ENCODE data around the gene KRT85. TPM values are rescaled to one million over a fixed set of nuclear protein-coding genes. Genes with fewer than 3 reads are reported as not detected.
"Not testable (repeated sequence)": the region's sequence is repeated elsewhere in the genome, so short reads cannot be mapped to it uniquely, and the experiment has no call there.

Gene KRT85
- total RNA-seq, 1 experiment from 2014 or later: not detected

- peak; percentile 95 for DNase-seq (ENCODE audit: low spot score)
Observed at GRCh38 chr12:52327052-52327829, 40.0 kb downstream of the KRT85 start.

GRCh38 chr12:52324153-52324444 lies 43.2 kb downstream of the KRT85 start:
- no peak for DNase-seq (ENCODE audit: low spot score)

GRCh38 chr12:52323416-52324152 lies 43.7 kb downstream of the KRT85 start:
- no peak for DNase-seq (ENCODE audit: low spot score)

- no peak for DNase-seq (ENCODE audit: low spot score)
Observed at GRCh38 chr12:52323001-52323400, 44.3 kb downstream of the KRT85 start.

- DNase-seq (ENCODE audit: low spot score): no peak
Observed at GRCh38 chr12:52322069-52322468, 45.2 kb downstream of the KRT85 start.

GRCh38 chr12:52321418-52321817 lies 45.9 kb downstream of the KRT85 start:
- no peak for DNase-seq (ENCODE audit: low spot score)

DNA sequence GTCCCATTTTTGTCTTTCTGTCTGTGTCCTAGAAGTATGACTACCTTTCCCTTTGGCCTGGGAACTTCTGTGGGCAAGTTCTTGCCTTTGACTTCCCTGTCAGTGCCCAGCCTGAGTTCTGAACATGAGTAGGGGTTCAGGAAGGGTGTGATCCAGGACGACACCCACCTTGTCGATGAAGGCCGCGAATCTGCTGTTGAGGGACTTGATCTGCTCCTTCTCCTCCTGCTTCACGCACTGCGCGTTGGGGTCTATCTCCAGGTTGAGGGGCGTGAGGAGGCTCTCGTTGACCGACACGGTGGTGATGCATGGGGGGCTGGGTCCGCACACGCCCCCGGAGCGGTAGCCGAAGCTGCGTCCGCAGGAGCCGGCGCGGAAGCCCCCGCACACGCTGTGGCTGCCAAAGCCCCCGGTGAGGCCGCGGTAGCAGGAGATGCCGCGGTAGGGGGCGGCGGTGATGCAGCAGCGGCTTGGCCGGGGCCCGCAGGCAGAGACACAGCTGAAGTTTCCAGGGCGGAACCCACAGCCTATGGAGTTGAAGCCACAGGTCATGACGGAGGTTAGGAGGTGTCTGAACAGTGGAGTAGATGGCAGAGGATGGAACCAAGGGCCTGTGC lies 46.4 kb downstream of the KRT85 start, which contains the start of gene KRT83:
KRT83 (minus strand) TSS at position 615 of the 617 bp plus-strand sequence; CDS start at position 552, 63 bp downstream.
- no peak for DNase-seq (ENCODE audit: low spot score)

DNA sequence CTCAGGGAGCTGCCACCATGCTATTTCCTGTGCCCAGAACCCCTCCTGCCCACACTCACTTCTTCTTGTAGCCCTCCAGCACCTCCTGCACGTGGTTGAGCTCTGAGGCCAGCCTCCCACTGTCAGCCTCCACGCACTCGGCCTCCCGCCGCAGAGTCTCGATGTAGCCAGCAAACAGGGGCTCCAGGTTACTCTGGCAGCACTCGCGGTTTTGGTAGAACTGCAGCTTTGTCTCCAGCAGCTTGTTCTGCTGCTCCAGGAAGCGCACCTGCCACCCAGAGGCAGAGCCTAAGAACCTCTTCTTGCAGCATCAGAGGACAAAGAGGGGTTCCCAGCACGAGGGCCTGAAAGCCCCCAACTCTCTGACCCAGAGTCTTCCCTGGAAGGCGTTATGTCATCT lies 48.2 kb downstream of the KRT85 start:
- DNase-seq (ENCODE audit: low spot score): no peak

DNA sequence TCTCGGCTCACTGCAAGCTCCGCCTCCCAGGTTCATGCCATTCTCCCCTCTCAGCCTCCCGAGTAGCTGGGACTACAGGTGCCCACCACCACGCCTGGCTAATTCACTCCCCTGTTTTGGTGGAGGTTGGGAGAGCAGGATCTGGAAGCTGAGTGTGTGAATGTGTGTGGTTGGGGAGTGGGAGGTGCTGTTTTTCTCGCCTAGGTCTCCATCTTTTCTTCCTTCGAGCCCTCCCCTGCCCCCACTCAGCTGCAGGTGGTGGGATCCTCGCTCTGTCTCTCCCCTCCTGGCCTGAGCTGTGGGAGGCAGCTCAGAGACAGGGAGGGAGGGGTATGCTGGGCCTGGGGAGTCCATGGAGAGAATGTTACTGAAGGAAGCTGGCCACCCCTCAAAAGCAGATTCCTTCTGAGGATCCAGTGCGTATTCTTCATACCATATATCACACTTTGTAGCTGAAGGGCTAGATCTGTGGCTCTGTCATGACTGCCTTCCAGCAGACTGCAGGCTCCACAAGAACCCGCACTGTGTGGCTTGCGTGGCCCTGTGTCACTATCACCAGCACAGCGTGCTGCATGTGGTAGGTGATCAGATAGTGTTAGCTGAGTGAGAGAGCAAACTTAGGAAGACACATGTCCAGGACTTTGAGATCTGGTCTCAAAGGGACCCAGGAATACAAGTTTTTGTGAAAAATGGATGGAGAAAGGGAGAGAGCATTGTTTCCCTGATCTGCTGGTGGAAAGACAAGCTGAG lies 48.9 kb downstream of the KRT85 start:
- DNase-seq (ENCODE audit: low spot score): no peak

DNA sequence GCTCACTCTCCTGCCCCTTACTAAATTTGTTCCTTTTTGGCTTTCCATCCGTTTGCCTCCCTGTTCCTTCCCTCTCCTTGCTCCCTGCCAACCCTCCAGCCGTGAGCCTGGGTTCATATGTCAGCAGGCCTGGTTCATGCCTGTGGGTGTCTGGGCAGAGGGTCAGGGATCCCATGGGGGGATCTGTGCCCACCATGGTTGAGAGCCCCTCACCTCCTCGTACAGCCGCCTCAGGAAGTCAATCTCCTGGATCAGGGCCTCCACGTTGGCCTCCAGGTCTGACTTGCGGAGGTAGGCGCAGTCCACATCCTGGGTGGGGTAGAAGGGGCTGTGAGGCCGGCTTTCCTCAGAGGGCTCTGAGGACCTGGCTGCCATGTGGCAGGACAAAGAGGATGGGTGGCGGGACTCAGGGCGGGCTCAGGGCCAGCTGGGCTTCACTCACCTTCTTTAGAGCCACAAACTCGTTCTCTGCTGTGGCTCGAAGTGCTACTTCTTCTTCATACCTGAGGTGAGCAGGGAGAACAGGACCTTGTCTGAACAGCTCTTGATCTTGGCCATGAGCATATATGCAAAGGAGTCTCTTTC lies 49.7 kb downstream of the KRT85 start:
- DNase-seq (ENCODE audit: low spot score): no peak

GRCh38 chr12:52316701-52317100 lies 50.6 kb downstream of the KRT85 start:
- DNase-seq (ENCODE audit: low spot score): no peak

GRCh38 chr12:52316290-52316689 lies 51.0 kb downstream of the KRT85 start:
- no peak for DNase-seq (ENCODE audit: low spot score)

DNA sequence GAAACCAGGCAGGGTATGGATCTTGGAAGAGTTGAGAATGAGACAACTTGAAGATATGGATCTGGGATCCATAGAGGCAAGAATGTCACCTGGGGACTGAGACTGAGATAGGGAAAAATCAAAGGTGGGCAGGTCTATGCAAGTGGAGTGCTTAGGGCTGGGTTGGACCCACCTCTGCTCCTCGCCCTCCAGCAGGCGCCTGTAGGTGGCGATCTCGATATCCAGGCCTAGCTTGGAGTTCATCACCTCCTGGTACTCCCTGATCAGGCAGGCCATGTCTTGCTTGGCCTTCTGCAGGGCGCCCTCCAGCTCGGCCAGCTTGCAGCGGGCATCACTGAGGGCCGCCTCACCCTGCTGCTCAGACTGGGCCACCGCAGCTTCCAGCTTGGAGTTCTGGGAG lies 51.6 kb downstream of the KRT85 start:
- not testable (repeated sequence) for DNase-seq (ENCODE audit: low spot score)

DNA sequence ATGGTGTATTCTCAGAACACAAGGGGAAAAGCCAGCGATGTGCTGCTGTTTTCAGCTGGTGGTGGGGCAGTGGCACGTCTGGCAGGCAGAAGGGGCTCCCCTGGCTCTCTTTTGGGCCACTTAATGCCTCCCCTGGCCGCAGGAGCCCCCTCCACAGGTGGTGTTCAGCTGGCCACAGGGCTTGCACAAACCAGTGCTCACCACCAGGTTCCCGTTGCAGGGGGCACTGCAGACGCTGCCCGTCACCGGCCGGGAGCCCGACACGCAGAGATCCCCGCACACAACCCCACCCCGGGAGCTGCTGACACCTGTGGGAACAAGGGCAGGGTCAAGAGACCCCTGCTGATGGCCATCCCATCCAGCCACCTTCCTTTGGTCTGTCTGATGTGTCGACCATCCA lies 52.8 kb downstream of the KRT85 start:
- no peak for DNase-seq (ENCODE audit: low spot score)

DNA sequence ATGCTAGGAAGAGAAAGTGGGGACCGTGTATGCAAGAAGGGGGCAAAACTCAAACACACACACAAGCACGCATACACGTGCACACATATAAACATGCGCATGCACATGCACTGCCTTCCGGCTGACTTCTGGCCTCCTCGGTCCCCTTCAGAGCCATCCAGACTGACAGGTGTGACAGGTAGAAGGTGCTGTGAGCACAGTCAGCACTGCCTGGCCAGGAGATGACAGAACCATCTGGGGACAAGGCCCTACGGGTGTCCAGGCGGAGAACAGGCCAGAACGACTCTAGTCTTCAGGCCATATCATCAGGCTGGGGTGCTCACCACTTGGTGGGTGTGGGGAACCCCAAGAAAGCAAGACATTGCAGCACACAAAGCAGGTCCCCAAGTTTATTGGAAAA lies 53.4 kb downstream of the KRT85 start:
- no peak for DNase-seq (ENCODE audit: low spot score)

DNA sequence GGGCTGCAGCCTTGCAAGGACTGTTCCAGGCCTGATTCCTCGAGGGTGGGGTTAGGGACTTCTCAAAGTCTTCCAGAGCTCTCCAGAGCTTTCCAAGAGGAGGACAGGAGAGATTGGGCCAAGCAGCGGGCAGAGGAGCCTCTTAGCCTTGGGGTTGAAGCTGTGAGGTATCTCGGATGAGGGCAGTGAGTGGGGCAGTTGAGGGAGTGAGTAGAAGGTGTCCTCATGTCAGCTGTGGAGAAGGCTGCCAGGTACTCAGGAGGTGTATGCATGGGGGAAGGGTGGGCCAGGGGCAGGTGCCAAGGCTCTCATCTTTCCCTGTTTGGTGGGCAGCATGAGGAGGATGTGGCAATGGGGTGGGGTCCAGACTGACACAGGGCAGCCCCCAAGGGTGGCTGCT lies 53.8 kb downstream of the KRT85 start:
- no peak for DNase-seq (ENCODE audit: low spot score)

- no peak for DNase-seq (ENCODE audit: low spot score)
Observed at GRCh38 chr12:52312086-52312485, 55.2 kb downstream of the KRT85 start.

DNA sequence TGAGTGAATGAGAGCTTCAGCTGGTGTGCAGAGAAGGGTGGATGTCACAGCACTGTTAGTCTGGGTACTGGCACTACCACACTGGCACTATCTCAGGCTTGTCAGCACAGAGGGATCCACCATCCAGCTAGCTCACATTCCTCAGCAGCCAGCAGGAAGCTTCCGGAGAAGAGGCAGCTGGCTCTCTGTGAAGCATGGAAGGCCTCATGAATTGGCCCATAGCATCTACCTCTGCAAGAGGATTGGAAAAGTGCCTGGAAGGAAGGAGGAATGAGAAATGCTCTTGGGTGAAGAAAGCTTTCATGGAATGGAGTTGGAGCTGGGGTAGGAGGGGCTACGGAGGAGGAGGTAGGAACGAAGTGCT lies 56.0 kb downstream of the KRT85 start:
- no peak for DNase-seq (ENCODE audit: low spot score)

- no peak for DNase-seq (ENCODE audit: low spot score)
Observed at GRCh38 chr12:52310622-52311284, 56.5 kb downstream of the KRT85 start.

All from A172 (cell line).